Astrocyte of the hippocampus (primary cell): ENCODE results near the gene ADD3.
A peak's percentile ranks its signal among the peaks of the same experiment; 100 is the strongest.

Experiments
- DNase-seq: peaks from one replicate; pipeline ENCODE4 v3.0.0; 2011; ENCODE audit warnings: low read depth, low spot score

ADD3 gene

DNA sequence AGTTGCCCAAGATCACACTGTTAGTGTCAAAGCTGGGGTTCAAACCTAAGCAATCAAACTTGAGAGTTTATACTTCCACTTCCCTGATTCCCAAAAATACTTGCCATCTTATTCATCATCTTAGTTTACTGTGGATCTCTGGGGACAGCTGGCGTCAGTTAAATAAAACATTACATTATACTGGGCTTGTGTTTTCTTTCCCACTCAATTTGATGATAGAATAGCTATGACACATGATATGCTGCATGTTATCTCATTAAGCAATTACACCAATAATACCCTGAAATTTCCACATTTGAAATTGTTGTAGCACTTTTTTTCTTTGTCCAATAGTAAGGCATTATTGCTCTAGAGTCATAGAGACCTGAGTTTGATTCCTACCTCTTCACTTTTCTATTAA lies 136.7 kb downstream of the ADD3 start:
- DNase-seq = no peak

DNA sequence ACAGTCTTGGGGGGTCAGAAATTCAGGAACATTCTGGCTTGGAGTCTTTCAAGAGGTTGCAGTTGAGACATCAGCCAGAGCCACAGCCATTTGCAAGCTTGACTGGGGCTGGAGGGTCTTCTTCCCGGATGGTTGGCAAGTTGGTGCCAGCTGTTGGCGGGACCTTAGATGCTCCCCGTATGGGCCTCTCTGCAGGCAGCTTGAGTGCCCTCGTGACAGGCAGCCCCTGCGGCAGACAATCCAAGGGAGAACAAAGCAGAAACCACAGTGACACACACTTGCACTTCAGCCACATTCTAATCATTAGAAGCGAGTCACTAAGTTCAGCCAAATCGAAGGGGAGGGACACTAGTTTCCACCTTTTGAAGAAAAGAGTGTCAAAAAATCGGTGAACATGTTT lies 140.2 kb downstream of the ADD3 start:
- DNase-seq = peak; percentile 71

DNA sequence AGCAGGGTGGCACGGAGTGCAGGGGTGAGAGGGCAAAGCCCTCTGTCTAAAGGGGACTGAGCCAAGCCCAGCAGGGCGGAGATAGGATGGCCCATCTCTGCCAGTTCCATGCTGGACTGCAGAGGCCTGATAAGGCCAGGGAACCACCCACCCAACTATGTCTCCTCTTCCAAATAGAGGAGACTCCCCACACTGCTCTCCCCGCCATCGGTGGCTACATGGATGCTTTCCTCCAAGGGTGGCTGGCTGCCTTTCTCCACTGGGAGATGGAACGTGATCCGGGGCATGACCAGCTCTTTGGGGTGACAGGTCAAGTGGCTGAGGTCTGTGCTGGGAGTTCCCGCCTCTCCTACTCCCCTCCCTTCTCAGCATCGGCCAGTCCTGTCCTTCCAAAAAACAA lies 141.5 kb downstream of the ADD3 start:
- DNase-seq = no peak

DNA sequence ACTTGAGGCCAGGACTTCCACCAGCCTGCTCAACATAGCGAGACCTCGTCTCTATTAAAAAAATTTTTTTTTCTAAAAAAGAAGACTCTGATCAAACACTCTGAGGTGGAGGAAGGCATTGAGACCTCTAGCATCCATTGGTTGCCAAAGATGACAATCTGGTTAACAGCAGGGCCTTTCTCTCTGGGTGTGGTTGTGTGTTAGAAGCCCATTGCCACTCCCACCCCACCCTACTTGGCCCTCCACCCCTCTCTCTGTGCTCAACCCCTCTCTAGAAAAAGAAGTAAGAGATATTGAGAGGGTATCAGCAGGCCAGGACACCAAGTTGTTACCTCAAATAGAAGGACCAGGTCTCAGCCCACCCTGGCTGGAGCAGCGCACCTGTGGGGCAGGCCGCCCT lies 142.3 kb downstream of the ADD3 start:
- no peak for DNase-seq

DNA sequence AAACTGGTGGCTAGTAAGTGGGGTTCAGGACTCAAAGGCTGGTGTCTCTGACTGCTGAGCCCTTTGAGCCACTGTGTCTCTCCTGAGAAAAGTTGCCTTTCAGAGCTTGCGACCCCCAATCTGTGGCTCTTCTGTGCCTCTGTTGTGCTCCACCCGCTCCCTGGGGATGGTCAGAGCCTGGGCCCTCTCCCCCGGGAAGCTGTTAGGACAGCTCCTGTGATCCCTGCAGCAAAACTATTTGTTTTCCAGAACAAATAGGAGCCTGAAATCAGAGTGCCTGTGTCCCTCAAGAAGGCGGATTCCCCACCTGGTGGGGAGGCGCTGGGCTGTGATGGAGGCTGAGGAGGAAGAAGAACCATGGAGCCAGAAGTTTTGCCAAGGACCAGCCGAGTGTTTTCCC lies 143.2 kb downstream of the ADD3 start:
- DNase-seq = no peak

DNA sequence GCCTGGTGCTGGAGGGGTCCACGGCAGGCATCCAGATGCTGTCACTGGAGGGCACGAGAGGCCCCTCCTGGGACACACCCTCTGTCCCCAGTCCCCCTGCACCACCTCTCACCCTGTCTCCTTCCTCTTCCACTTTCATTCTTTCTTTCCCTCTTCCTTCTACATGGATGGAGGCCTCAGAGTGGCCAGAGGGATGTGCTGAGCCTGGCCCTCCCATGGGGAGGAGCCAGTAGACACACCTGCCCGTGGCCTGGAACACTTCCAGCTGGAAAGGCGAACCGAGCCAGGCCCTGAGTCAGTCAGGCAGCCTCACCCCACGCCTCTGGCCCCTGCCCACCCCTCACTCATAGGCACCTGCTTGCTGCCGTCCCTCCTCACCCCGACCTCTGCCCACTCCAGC lies 143.7 kb downstream of the ADD3 start:
- peak; percentile 20 for DNase-seq

DNA sequence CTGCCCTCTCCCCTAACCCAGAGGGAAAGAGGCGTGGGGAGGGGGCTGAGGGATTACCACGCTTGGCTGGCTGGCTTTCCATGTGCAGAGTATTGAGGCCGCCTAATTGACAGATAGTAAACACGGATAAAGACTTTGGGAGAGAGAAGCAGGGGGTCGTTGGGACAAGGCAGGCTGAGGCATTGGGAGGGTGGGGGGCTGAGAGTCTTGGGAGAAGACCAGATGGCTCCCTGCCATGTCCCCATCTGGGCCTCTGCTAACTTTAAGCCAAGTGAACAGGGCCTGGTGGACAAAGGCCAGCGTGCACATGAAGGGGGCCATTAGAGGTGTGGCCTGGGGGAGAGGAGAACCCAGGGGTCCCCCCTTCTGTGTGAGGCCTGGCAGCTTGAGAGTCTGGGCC lies 144.2 kb downstream of the ADD3 start:
- DNase-seq = no peak

DNA sequence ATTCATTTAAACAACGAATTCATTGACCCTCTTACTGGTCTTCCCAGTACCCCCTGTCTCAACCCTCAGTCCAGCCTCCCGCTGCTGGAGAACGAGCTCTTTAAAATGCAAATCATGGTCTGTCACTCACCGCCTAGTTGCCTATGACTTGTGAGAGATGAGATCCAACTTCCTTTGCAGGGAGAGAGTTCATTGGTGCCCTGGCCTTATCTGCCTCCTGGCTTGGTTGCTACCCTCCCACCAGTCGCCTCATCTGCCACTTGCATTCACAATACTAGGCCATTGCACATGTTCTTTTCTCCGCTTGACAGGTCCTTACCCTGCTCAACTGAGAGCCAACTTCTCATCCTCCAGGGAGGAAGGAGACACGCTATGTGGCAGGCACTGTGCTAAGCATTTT lies 145.6 kb downstream of the ADD3 start:
- no peak for DNase-seq

DNA sequence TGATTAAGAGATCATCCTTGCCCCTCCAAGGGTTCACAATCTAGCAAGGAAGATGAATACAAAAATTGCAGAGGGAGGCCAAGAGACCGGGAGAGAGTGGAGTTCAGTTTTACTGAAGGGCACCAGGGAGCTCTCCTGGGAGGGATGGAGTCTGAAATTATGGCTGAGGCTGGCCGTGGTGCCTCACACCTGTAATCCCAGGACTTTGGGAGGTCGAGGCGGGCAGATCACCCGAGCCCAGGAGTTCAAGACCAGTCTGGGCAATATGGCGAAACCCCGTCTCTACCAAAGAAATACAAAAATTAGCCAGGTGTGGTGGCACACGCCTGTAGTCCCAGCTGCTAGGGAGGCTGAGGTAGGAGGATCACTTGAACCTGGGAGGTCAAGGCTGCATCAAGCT lies 148.3 kb downstream of the ADD3 start:
- no peak for DNase-seq

DNA sequence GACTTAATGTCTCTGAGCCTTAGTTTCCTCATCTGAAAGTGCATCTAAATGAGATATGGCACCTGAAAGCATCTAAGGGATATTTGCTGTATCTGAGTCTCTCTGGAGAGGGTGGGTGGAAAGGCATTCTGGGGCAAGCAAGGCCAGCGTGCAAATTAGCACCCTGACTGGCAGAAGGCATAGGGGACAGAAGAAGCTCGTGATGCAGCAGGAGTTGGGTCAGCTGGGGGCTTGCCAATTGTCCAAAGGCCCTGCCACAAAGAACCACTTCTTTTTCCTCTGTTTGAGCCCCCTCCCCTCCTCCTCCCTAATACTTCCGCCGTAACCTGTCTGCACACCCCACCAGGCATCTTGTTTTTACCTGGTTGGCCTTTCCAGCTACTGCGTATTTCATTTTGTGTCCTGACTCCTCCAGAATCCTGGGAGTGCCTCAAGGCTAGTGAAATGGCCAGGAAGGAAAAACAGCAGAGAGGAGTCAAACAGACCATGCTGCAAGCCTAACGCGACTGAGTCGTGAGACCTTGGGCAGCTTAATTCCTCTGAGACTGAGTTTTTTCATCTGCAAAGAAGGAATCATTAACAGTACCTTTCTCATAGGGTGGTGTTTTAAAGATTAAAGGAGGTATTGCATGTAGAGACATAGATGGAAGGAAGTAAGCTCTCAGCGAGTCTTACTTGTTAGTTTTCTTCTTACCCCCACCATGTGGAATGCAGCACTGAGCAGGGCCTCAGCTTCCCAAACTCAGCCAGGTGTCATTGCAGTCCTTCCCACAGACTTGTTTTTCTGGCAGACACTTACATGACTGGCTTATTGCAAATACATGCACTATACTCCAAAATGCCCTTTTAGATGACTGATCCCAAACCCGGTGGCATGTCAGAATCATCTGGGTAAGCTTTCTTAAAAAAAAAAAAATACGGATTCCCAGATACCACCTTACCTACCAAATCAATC lies 150.5 kb downstream of the ADD3 start:
- DNase-seq = no peak

DNA sequence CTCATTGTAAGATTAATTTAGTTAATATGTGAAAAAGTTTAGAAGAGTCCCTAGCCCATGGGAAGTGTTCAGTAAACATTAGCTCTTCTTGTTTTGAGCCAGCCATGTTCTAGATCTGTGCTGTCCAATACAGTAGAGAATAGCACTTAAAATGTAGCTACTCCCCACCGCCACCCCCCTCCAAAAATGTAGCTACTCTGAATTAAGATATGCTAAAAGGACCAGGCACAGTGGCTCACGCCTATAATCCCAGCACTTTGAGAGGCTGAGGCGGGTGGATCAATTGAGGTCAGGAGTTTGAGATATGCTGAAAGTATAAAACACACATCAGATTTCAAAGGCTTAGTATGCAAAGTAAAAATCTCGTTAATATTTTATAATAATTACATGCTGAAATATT lies 152.3 kb downstream of the ADD3 start:
- DNase-seq = no peak

DNA sequence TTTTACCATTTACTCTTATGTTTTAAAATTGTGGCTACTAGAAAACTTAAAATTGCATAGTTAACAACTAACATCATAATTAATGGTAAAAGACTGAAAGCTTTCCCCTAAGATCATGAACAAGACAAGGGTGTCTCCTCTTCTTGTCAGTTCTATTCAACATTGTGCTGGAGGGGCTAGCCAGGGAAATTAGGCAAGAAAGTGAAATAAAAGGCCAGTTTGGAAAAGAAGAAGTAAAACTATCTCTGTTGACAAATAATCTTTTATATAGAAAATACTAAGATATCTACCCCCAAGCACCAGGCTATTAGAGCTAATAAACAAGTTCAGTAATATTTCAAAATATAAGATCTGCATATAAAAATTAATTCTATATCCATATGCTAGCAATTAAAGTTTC lies 152.7 kb downstream of the ADD3 start:
- no peak for DNase-seq

DNA sequence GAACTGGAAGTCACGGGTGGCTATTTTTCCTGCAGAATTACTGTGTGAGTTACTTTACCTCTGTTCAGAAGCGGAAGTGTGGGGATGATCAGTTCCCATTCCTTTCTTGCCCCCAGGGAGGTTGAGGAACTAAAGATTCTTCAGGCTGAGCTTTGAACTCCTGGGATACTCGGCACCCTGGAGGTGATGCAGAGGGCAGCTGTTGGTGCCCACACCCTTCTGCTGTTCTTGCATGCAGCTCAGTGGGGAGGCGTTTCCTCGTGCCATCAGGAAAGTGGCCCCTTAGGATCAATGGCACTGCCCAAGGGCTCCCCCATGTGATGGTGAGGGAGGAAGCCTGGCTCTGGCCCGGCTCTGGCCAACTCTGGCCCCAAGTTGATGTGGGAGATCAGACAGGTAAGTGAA lies 155.0 kb downstream of the ADD3 start:
- DNase-seq = no peak

DNA sequence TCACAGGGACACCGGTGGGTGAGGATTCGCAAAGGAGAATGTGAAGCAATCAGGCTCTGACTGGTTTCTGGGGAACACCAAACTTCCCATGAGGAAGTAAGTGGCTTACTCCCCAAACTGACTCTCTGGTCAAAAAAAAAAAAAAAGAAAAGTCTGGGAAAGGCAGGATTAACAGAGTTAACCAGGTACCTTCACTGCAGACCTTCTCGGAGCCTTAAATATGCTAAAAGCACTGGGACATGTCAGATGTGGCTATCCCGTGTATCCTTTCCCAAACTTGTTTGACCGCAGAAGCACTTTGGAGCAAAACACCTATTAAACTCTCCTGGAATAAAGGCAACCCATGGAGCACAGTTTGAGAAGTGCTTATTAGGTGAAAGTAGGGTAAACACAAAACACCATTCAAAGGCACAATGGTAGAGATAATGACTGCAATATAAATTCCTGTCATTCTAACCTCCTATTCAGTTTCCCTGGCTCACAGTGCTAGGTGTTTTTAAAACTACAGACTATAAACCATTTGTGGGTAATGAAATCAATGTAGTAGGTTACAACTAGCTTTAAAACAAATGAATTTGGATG lies 155.5 kb downstream of the ADD3 start:
- DNase-seq = no peak

DNA sequence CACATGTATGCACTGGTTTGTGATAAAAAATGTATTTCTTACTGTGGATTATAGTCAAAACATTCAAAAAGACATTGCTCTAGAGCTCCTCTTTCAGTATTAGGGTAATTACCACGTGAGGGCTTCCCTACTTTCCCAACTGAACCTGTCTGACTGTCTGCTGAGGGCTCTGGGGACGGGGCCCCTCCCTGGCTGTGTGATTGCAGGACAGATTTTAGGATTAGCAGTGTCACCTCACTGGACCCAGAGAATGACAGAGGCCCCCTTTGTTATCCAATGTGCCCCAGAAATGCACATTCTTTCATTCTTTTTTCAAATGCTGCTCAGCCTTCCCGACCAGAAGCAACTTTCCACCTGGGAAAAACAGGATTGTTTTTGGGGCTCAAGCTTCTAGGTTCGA lies 156.1 kb downstream of the ADD3 start:
- no peak for DNase-seq

DNA sequence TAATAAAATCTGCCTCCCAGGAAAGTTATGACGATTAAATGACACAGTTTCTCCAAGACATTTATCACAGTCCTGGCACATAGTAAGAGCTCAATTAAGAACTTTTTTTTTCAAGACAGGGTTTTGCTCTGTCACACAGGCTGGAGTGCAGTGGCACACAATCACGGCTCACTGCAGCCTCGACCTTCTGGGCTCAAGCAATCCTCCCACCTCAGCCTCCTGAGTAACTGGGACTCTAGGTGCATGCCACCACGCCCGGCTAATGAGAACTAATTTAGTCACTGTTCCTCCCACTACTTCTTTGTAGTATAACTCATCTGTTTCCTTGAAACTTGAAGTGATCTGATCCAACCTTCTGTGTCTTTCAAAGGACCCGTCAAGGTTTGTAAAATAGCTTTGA lies 157.5 kb downstream of the ADD3 start:
- DNase-seq = no peak

DNA sequence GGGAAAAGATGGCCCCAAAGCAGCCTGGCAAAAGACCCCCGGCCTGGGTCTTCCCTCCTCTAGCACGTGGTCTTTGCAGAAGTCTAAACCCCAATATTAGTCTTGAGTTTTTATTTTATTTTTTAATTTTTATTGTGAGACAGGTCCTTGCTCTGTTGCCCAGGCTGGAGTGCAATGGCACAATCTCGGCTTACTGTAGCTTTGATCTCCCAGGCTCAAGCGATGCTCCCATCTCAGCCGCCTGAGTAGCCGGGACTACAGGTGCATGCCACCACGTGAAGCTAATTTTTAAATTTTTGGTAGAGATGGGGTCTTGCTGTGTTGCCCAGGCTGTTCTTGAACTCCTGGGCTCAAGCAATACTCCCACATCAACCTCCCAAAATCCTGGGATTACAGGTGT lies 159.4 kb downstream of the ADD3 start:
- no peak for DNase-seq

DNA sequence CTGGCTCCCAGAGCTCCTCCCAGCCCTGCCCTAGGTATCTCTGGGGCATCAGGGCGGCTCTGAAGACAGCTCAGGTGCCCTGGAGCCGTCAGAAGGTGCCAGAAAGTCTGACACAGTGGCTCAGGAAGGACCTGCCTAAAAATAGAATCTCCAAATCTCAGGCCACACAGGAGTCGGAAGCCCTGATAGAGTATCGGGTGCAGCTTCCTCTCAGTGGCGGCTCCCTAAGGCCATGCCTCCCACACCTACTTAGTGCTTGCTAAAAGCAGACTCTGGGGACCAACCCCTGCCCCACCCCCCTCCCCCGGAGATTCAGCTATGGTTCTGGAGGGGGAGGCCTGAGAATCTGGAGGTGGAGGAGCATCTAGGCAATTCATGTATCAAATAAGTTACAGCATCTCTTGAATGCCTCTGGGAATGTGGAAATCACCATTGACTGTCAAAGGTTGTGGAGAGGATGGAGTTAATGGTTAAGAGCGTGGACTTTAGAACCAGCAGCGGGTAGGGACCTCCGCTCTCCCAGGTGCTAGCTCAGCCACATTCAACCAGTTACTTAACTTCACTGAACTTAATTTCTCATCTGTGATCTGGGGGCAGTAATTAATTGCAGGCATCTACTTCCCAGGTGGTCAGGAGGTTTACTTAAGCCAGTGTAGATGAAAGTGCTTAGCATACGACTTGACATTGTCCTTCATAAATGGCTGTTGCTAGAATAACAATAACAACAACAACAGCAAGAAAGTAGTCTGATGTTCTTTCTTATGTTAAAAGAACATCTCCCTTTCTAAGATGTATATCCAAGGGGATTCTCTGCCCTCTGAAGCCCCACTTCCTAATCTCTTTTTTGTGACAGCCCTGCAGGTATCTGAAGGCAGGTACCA lies 161.1 kb downstream of the ADD3 start:
- no peak for DNase-seq

DNA sequence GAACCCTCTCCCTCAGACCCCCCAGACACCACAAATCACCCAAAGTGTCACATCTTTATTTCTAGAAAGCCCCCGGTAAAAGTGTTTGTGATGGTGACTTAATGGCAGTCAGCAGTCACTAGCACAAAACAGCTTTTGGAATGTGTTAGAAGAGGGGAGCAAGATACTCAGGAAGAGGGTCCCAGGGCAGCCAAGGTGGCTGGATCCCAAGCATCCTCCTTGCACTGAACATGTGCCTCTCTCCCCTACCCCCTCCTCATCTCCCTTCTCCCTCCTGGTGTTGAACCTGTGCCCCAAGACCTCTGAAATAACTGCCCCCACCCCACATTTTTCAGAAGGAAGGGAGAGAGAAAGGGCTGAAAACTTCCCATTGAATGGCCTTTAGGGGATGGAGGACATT lies 161.8 kb downstream of the ADD3 start:
- no peak for DNase-seq

DNA sequence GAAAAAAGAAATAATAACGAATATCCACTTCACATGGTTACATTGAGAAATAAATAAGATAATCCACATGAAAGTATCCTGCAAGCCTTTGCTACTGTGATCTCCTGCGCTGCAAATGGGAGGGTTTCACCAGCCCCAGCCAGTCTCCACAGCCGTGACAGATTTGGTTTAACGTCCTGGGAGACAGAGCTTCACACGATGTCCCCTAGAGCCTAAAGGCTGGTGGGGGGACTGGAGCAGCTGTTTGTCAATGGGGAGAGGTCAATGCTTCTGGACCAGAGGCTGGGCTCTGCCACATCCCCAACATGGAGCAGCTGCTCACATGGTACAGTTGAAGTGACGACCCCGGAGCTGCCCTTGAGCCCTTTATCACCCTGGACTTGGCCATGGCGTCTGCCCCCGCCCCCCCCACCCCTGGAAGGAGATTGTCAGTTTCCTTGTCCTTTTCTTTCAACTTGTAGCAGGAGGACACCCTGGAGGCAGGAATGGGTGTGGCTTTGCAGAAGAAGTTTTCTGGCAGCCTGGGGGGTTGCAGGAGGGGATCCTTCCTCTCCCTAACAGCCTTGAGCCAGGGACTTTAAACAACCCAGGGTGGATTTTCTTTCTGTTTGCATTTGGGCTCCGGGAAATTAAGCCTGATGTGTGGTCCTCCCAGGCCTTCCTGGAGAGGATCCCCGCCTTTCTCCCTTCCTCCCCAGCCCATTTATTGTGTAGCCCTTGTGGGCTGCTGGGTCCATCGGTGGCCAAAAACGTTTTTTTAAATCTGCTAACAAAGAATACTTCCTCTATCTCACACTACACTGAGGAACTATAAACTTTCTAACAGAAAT lies 162.6 kb downstream of the ADD3 start:
- no peak for DNase-seq

DNA sequence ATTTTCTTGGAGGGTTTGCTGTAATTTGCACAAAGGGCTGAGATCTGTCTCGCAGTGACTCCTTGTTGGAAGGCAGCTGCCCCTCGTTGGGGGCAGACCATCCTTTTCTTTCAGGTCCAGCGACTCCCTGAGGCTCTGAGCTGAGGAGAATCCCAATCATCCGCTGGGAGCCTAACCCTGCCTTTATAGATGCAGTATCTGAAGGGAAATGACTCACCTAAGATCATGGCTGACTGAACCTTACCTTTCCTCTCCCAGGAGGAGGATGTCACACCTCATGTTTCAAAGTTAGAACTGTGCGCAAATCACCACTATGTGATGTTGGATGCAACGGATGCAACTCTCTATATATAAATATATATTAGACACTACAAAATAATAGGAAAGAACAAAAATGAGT lies 163.2 kb downstream of the ADD3 start:
- no peak for DNase-seq

DNA sequence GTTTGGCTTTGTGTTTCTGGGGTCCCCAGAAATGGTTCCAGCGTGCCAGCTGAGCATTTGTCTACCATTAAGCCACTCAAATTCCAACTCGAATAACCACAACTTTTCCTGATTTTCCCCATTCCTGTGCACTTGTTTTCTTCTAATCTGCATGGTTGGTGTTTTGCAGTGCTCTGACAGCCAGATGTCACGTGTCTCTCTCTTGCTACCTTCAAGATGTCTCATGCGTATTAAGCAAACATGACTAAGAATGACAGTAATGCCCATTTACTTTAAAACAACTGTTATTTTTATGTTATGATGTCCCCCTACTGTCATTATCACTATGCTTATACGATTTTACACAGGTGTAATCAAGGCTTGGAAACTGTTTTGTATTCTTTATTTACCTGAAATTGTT lies 164.4 kb downstream of the ADD3 start:
- no peak for DNase-seq
